GM06990 (cell line): ENCODE results near the gene FEN1.

ENCODE experiments used
- DNase-seq: peaks from one replicate; pipeline ENCODE4 v3.0.0-alpha.2; 2011; ENCODE audit not compliant: insufficient read length; ENCODE audit errors: extremely low read depth
- H3K27me3 ChIP-seq: replicated peaks from 2 replicates; pipeline ENCODE4 v1.6.0; 2011; ENCODE audit warnings: low read length; ENCODE audit not compliant: control insufficient read depth, insufficient read depth
- H3K36me3 ChIP-seq: 2 replicates; pipeline ENCODE4 v1.5.1; 2011; ENCODE audit warnings: low read length; ENCODE audit not compliant: control insufficient read depth, insufficient read depth
- H3K4me3 ChIP-seq: replicated peaks from 2 replicates; pipeline ENCODE4 v1.5.1; 2011; ENCODE audit warnings: low read depth, mild to moderate bottlenecking, control low read depth, low read length
- CTCF ChIP-seq: IDR thresholded peaks from 2 replicates; pipeline ENCODE4 v1.5.1; 2011; ENCODE audit warnings: low read length, control low read depth, mild to moderate bottlenecking, inconsistent platforms; ENCODE audit not compliant: insufficient read depth, poor library complexity, severe bottlenecking

Gene FEN1

DNA sequence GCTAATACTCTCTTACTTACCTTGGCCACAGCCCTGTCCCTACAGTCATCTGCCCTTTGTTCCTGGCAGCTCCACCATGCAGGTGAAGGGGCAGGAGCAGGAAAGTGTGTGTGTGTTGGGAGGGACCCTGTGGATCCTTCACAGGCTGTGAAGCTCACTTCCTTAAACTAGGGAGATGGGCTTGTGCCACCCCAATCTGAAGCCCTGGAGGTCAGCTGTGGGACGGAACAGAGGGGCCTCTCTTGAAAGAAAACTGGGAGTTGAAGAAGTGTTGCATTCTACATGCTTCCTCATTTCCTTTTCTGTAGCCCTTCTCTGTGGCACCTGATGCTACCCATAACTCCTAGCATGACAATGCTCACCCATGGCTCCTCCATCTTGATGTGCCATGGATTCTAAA, 12.4 kb downstream of the FEN1 start:
- Histone ChIP-seq H3K4me3 (no peak overlapping the region), H3K36me3 (peaks cover 26% of the 10 kb centered on the region), H3K27me3 (no peaks in the 10 kb centered on the region)
- TF ChIP-seq CTCF: no peak
- DNase-seq: no peak

DNA sequence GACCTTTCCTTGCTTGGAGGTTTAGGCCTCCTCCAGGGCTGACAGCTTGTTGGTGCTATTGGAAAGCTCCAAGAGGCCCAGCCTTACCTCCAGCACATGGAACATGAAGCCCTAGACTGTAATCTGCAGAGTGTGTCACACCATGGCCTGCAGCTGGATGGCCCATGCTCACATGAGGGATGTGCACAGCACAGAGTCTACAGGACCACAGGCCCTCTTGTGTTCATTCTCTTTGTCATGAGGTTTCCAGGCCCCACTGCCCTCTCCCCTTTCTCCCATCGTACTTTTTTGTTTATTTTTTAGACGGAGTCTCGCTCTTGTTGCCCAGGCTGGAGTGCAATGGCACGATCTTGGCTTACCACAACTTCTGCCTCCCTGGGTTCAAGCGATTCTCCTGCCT, 14.1 kb downstream of the FEN1 start:
- peaks cover 31% of the 10 kb centered on the region for H3K36me3 ChIP-seq
- no peak overlapping the region for H3K4me3 ChIP-seq
- no peak for DNase-seq
- no peaks in the 10 kb centered on the region for H3K27me3 ChIP-seq
- no peak for TF ChIP-seq CTCF

DNA sequence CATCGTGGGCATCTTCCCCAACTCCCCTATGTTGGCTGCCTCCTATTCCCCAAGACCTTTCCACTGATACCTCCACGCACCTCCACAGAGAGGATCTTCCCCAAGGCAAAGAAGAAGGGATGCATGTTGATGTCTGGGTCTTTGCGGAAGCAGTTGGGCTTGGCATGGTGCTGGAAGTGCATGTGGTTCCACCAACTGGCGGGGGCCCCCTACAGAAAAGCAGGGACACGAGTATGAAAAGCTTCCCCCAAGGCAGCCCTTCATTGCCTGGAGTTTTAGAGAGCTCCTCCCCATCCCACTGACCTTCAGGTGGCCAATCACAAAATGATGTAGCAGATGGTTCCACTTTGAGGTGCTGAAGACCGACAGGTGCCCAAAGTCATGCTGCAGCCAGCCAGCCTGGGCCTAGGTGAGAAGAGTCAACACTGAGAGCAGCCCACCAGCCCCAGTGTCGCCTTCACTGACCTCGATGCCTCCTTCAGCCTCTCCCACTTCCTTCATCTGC, 18.0 kb downstream of the FEN1 start:
- H3K27me3 ChIP-seq: no peaks in the 10 kb centered on the region
- no peak for TF ChIP-seq CTCF
- peaks cover 21% of the 10 kb centered on the region for H3K36me3 ChIP-seq
- H3K4me3 ChIP-seq: no peak overlapping the region
- DNase-seq: no peak

DNA sequence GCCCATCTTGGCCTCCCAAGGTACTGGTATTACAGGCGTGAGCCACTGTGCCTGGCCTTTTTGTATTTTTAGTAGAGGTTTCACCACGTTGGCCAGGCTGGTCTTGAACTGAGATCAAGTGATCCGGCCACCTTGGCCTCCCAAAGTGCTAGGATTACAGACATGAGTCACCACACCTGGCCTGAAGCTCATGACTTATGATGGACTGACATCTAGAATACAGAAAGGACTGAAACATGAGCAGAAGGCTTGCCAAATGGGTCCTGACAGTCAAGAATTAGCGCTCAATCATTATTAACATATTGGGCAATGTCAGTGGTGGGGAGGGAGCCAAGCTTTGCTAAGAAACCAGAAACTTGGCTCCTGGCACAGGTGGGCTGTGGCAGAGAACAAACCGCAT, 19.1 kb downstream of the FEN1 start:
- DNase-seq: no peak
- Histone ChIP-seq H3K27me3 (no peaks in the 10 kb centered on the region), H3K36me3 (peaks cover 18% of the 10 kb centered on the region), H3K4me3 (no peak overlapping the region)
- no peak for TF ChIP-seq CTCF

DNA sequence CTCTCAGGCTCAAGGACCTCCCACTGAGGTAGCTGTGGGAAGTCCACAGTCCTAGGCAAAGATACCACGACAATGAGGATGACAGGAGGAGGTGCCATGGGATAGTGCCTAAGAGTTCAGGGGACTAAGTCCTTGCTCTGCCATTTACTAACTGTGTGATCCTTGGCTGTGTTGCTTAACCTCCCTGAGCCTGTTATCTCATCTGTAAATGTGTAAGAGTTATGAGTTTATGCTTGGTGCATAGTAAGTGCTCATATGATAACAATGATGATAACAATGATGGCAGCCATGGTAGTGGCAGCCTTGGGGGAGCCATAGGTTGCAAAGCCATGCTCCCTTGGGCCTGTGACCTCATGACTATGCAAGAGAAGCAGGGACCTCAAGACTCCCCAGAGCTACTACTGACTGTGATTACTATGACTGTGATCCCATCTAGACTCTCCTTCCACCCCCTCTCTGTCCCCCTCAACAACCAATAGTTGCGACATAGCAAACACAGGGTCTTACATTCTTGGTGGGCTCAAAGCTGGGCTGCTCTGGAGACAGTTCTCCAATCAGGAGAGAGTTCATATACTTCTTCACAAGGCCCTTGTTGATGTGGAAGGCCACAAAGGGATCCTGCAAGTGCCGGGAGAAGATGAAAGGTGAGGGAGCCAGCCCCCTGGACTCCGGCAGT, 20.2 kb downstream of the FEN1 start:
- Histone ChIP-seq H3K27me3 (no peaks in the 10 kb centered on the region), H3K4me3 (no peak overlapping the region), H3K36me3 (peaks cover 16% of the 10 kb centered on the region)
- no peak for TF ChIP-seq CTCF
- DNase-seq: no peak
